Endothelial cell of coronary artery (primary cell): ENCODE measurements around the gene C12orf56. TPM values are rescaled to one million over a fixed set of nuclear protein-coding genes. Genes with fewer than 3 reads are reported as not detected.

ENCODE experiments used
- total RNA-seq: library from RNA; depleted of rRNA; stranded (reverse); fragments of >200 nt; gene quantifications from 2 replicates; pipeline ENCODE4 v1.2.3, GENCODE V29; 2014

Gene C12orf56
- total RNA-seq: under 0.01 and 0.19 TPM in 2 replicates

GRCh38 chr12:64390275-64390851 is at the start of gene C12orf56:
C12orf56 (minus strand) TSS chr12:64390758; CDS start chr12:64390565, 193 bp downstream.

GRCh38 chr12:64403707-64404469 is 13.3 kb upstream of the C12orf56 start, which contains the start of gene XPOT:
XPOT (plus strand) TSS chr12:64404392; CDS start chr12:64410036, 5,644 bp downstream.

DNA sequence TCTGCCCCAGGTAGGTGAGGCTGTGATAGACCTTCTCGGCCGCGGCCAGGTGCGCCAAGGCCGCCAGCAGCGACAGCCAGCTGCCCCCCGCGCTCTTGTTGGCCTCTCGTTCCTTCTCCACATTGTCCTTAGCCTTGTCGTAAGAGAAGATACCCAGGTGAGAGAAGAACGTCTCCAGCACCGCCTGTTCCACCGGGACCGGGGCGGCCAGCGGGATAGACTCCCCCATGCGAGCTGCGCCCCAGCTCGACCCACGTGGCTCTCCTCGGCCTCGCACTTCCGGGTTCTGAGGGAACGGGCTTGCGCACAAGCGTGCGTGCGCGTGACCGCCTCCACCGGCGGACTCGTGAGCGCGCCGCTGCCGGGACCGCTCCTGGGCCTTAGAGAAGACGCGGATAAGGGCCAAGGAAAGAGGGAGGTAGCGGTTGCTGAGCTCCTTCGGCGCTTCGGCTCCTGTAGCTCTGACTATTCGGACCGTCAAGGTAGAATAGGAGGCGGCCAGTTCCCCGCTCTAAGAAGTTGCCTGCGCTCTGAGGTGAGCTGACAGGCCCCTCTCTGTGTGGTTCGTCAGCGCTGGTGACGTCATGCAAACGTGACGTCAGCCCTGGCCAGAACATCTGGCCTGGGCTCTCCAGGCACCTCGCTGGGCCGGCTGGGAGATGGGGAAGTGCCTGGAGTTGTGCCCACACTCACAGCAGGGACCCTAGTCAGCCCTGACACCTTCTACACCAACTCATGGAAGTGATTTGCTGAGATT is 168.4 kb downstream of the C12orf56 start, which contains the start of gene KICS2:
KICS2 (minus strand) TSS at position 288 of the 757 bp plus-strand sequence; CDS start at position 229, 59 bp downstream.

Other genes starting within 250 kb of the C12orf56 start
- gene KICS2, start 168.5 kb downstream of the C12orf56 start, total RNA-seq: 3.5 and 5.0 TPM in 2 replicates
- gene XPOT, start 13.6 kb upstream of the C12orf56 start, total RNA-seq: 53.0 and 75.2 TPM in 2 replicates
- 30.5 and 38.6 TPM in 2 replicates for gene TBK1, start 61.4 kb upstream of the C12orf56 start, total RNA-seq
- gene RASSF3, start 219.7 kb upstream of the C12orf56 start, total RNA-seq: 43.0 and 46.9 TPM in 2 replicates